Left lung (tissue), 10 donors: ENCODE data around the gene ENGASE. TPM values are rescaled to one million over a fixed set of nuclear protein-coding genes. Genes with fewer than 3 reads are reported as not detected.

ENCODE experiments used
- ATAC-seq: fragments of 200-7000 bp; cut with Tn5 transposase; one replicate; pipeline ENCODE4 v1.9.1; 2020; ENCODE audit warnings: moderate library complexity
- DNase-seq, 4 donors: peaks; one replicate each; pipeline ENCODE4 v3.0.0-alpha.2; 2013 to 2020
- H3K27ac ChIP-seq, 2 donors: fragments of 200-600 bp; sonication (generic) in 1 of 2; one replicate each; pipeline versions ENCODE4 v1.5.0 to v1.8.0; 2020 to 2021
- H3K27me3 ChIP-seq, 2 donors: fragments of 200-600 bp; sonication (generic) in 1 of 2; one replicate each; pipeline versions ENCODE4 v1.5.0 to v1.8.0; 2020 to 2021
- H3K36me3 ChIP-seq, 2 donors: fragments of 200-600 bp; sonication (generic) in 1 of 2; one replicate each; pipeline versions ENCODE4 v1.5.0 to v1.8.0; 2020 to 2021
- H3K4me1 ChIP-seq, 2 donors: fragments of 200-600 bp; one replicate each; pipeline ENCODE4 v1.8.0; 2021
- H3K4me3 ChIP-seq, 2 donors: fragments of 200-600 bp; sonication (generic) in 1 of 2; one replicate each; pipeline versions ENCODE4 v1.5.0 to v1.8.0; 2020 to 2021; ENCODE audit warnings: mild to moderate bottlenecking in 1 of 2
- H3K9me3 ChIP-seq, 2 donors: fragments of 200-600 bp; sonication (generic) in 1 of 2; one replicate each; pipeline versions ENCODE4 v1.5.0 to v1.8.0; 2020 to 2021
- CTCF ChIP-seq, 2 donors: fragments of 200-600 bp; sonication (generic) in 1 of 2; IDR thresholded peaks; one replicate each; pipeline versions ENCODE4 v1.5.0 to v1.8.0; 2021; ENCODE audit warnings: antibody characterized with exemption in 2 of 2
- intact Hi-C, 2 donors: fragments of 100-400 bp; cut with DNase I; formaldehyde crosslinking; loops; one replicate each; pipeline versions ENCODE4 v1.11.2 to v1.14.2; 2022
- polyA plus RNA-seq, 6 donors: library from polyadenylated mRNA; unstranded; fragments of 120-200 nt; gene quantifications; one replicate each; pipeline ENCODE4 v1.2.1, GENCODE V29; 2013; ENCODE audit not compliant: insufficient read length in 6 of 6
- total RNA-seq, 2 donors: library from RNA; stranded (reverse); fragmentation: NEBNext Ultra II Directional; extraction: Animal tissue kit (Norgen Biotek cat#: 25700); gene quantifications; one replicate each; pipeline ENCODE4 v1.2.1, GENCODE V29; 2021
- donor health status: DM: no; HTN: yes; CAD: no.
- donor health status: DM: no; HTN: no; CAD: no.

The ENGASE gene
- total and polyA plus RNA-seq, 8 donors = 25.1 to 50.2 (median 35.2) TPM

GRCh38 chr17:79106958-79107357 lies 32.3 kb downstream of the ENGASE start:
- ATAC-seq (no peak), DNase-seq (no peak)
- intact Hi-C loops = no loop called here

GRCh38 chr17:79107499-79108231 lies 33.0 kb downstream of the ENGASE start:
- H3K27ac ChIP-seq = no peak overlapping the region
- intact Hi-C loops = no loop called here
- H3K27me3 ChIP-seq = peaks cover 0 to 74% of the 10 kb centered on the region in 2 donors
- no peak for DNase-seq
- no peaks in the 10 kb centered on the region for H3K36me3 ChIP-seq
- TF ChIP-seq CTCF (IDR thresholded peaks at IDR 0.05) = no peak
- H3K4me3 ChIP-seq = no peak overlapping the region
- no peaks in the 10 kb centered on the region for H3K4me1 ChIP-seq
- ATAC-seq = no peak
- H3K9me3 ChIP-seq = no peaks in the 10 kb centered on the region

More at GRCh38 chr17:79106958-79107357, 32.3 kb downstream of the ENGASE start:
- TF ChIP-seq CTCF (IDR thresholded peaks at IDR 0.05) = no peak
- no peak overlapping the region for H3K4me3 ChIP-seq
- H3K4me1 ChIP-seq = no peaks in the 10 kb centered on the region
- no peaks in the 10 kb centered on the region for H3K36me3 ChIP-seq
- peaks cover 0 to 78% of the 10 kb centered on the region in 2 donors for H3K27me3 ChIP-seq
- H3K27ac ChIP-seq = no peak overlapping the region
- no peaks in the 10 kb centered on the region for H3K9me3 ChIP-seq

DNA sequence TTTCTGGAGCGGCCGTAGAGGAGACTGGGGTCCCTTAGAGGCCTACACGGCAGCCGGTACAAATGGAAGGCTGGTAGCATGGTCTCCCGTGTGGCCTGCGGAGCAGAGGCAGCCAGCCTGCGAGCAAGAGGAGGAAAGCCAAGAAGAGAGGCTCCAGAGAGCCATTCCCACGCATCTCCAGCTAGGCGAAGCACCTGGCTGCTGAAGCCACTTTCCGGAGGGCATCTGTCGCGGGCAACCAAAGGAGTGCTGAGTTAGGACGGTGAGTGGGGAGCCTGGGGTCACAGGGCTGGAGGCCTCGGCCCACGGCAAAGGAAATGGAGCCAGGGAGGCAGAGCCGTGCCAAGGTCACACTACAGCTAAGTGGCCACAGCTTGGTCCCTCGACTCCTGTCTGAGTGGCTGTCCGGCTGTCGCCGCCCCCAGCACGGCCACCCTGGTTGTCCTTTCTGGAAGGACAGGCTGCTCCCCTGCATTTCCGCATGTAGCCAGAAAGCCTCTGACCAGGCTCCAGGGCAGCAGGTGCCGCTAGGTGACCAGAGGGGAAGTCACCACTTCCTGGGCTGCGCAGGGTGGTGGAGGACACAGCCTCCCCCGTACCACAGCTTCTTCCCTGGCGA lies 33.7 kb downstream of the ENGASE start:
- no peak overlapping the region for H3K27ac ChIP-seq
- TF ChIP-seq CTCF (IDR thresholded peaks at IDR 0.05) = no peak
- H3K4me3 ChIP-seq = no peak overlapping the region
- H3K9me3 ChIP-seq = no peaks in the 10 kb centered on the region
- DNase-seq (no peak), ATAC-seq (no peak)
- intact Hi-C loops = no loop called here
- no peaks in the 10 kb centered on the region for H3K36me3 ChIP-seq
- H3K27me3 ChIP-seq = peaks cover 0 to 67% of the 10 kb centered on the region in 2 donors
- no peaks in the 10 kb centered on the region for H3K4me1 ChIP-seq

DNA sequence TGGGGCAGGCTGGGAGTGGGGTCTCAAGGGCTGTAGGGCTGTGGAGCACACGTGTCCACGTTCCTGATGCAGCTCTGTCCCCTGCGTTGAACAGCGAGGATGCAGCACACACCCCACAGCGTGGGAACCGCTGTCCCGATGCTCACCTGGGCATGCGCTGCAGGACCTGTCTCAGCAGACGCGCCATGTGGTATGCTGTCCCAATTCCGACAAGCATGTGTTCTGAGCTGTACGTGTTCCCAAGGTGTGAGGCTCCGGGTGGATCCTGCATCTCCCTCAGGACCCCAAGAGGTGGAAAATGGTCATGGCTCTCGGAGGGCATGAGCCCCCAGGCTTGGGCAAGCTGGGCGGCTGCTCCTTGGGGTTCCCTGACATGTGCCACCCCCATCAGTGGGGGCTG lies 34.2 kb downstream of the ENGASE start:
- DNase-seq = no peak
- peaks cover 0 to 62% of the 10 kb centered on the region in 2 donors for H3K27me3 ChIP-seq

More for the DNA sequence above, 34.2 kb downstream of the ENGASE start:
- ATAC-seq = no peak
- Histone ChIP-seq H3K9me3 (no peaks in the 10 kb centered on the region), H3K4me3 (no peak overlapping the region), H3K27ac (no peak overlapping the region), H3K4me1 (no peaks in the 10 kb centered on the region), H3K36me3 (no peaks in the 10 kb centered on the region)
- intact Hi-C loops = no loop called here
- TF ChIP-seq CTCF (IDR thresholded peaks at IDR 0.05) = no peak
